HG03039 (cell line): ENCODE results near the gene CFAP97D1.

Experiments used
- ATAC-seq: cut with Tn5 transposase; IDR thresholded peaks from one replicate; pipeline ENCODE4 v1.9.1; 2021; ENCODE audit warnings: mild to moderate bottlenecking, moderate library complexity; ENCODE audit not compliant: unreplicated experiment

CFAP97D1 gene

DNA sequence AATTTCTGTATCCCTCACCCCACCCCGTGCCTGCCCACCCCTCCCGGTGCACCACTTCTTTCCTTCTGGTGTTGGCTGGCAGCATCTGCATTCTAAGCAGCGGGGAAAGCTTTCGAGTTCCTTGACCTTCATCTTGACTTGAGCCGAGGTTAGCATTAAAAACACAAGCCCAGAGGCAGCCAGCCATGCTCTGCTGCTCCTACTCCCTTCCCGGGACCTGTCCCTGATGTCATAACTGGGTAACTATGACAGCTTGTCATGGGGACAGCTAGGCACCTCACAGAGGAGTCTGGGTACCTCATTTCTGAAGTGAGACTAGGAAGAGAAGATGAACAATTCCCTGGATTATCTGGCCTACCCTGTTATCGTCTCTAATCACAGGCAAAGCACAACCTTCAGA, at the start of gene CFAP97D1:
Gene CFAP97D1 (plus strand): TSS at position 301 of the 400 bp plus-strand sequence. CDS start 28 bp downstream, at position 329.
- ATAC-seq = no peak

DNA sequence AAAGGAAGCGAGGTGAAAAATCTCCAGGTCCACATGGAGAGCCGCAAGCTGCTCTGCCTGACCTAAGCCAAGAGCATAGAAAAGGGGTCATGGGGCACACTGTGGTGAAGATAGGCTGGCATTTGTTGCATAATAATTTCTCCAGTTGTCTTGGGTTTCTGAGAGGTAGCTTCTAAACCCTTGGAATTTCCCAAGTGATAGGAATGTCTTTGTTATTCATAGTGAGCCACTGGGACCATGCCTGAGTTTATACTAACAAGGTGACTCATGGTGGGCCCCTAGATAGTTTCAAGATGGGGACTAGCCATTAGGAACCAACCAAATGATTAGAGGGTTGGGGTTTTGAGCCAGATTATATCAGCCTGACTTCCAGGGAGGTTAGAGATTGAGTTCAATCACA, 47.3 kb upstream of the CFAP97D1 start:
- ATAC-seq = no peak

- no peak for ATAC-seq
Measured at GRCh38 chr17:43733956-43734355, 46.3 kb upstream of the CFAP97D1 start.

- no peak for ATAC-seq
Measured at GRCh38 chr17:43734376-43734775, 45.9 kb upstream of the CFAP97D1 start.

DNA sequence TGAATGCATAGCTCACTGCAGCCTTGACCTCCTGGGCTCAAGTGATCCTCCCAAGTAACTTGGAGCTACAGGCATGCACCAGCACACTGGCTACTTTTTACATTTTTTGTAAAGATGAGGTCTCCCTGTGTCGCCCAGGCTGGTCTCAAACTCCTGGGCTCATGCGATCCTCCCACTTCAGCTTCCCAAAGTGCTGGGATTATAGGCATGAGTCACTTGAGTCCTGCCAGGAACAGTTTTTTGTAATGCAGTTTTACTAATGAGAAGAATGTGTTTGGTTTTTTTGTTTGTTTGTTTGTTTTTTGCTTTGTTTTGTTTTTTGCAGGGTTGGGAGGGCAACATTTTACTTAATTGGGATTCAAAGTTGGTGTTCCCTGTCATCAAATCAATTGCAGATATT, 43.8 kb upstream of the CFAP97D1 start:
- ATAC-seq = no peak

GRCh38 chr17:43737722-43738121, 42.5 kb upstream of the CFAP97D1 start:
- ATAC-seq = no peak

GRCh38 chr17:43740541-43740940, 39.7 kb upstream of the CFAP97D1 start:
- ATAC-seq = no peak

GRCh38 chr17:43741636-43742035, 38.6 kb upstream of the CFAP97D1 start:
- ATAC-seq = no peak

DNA sequence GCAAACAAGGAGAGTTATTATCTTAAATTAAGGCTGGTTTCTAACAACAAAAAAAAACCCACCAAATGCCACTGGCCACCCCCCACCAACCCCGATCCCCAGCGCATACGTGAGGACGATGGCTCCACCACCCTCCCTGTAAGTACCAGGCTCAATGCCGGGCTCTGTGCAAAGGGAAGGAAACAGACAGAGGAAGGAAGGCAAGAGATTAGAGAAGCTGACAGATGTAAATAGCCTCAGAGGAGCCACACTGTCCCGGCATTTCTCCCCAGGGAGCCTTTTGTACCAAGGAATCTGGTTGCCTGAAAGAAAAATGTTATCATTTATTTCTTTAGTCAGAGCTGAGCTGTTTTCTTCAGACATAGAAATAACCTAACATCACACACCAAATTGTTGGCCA, 34.7 kb upstream of the CFAP97D1 start:
- no peak for ATAC-seq

DNA sequence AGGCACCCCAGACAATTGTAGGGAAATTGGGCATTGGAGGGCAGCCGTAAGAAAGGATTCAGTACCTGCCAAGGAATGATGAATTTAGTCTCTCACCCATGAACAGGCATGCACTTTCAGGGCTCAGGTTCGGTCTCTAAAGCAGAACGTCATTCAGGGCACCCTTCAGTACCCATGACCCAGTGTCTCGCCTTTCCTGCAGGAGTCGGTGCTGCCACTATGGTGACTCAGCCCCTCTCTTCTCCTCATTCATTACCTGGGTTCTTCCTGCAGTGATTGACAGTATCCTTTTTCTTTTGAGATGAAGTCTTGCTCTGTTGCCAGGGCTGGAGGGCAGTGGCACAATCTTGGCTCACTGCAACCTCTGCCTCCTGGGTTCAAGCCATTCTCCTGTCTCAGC, 30.1 kb upstream of the CFAP97D1 start:
- ATAC-seq = no peak

DNA sequence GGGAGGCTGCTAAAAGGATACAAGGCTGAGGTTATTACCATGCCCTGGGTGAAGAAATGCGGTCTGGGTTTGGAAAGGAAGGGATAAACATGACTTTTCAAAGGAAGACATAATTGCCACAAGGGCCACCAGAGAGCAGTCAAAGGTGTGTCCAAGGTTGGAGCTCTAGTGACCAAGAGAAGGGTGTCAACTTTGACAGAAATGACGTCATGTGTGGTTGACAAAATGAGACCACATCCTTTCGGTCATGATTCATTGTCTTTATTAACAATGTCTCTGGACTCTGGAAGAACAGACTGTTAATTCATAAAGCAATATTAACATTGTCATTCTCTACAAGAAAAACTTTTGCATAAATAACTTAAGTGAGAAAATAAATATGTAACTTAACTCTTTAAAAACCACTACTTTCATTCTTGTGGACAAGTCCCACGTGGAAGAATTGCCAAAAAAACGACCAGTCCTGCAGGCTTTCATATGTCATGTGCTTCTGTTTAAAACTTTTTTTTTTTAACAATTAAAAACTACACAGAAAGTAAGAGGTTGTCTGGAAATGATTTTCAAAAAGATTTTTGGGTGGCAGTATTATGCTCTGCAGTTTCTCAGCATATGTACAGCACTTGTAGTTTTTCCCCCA, 26.6 kb upstream of the CFAP97D1 start:
- ATAC-seq = no peak

- no peak for ATAC-seq
Measured at GRCh38 chr17:43754947-43755346, 25.3 kb upstream of the CFAP97D1 start.

- no peak for ATAC-seq
Measured at GRCh38 chr17:43755389-43755875, 24.8 kb upstream of the CFAP97D1 start.

- ATAC-seq = no peak
Measured at GRCh38 chr17:43756201-43756600, 24.0 kb upstream of the CFAP97D1 start.

- no peak for ATAC-seq
Measured at GRCh38 chr17:43757171-43757660, 23.0 kb upstream of the CFAP97D1 start.

GRCh38 chr17:43758086-43758485, 22.1 kb upstream of the CFAP97D1 start:
- ATAC-seq = no peak

DNA sequence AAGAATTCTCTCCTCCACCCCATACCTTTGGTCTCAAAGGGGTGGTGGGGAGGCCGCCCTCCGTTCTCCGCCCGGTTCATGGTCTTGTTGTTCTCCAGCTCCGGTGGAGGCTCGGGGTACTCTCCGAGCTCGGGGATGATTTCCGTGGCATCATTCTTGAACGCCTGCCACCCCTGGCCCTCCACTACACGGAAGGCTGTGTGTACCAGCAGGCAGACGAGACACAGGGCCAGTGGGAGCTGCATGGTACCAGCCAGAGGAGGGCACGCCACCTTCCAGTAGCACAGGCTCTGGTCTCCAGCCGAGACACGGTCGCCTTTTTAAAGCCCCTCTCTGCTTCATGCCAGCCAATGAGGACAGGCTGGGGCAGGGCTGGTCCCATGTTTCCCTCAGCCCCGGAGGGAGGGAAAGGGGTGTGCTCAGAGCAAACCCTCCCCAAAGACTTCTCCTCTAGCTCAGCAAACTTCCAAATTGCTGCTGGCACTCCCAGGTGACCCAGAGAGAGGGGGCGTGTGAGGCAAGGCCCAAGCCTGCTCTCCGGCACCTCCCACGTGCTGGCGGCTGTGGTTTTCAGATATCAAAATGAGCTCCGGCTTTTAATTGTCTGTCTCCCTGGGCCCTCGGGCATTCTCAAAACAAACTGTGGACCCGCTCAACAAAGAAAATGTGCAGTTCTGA, 21.6 kb upstream of the CFAP97D1 start, which contains the start of gene SOST:
Gene SOST (minus strand): TSS at position 295 of the 678 bp plus-strand sequence. CDS start 50 bp downstream, at position 245.
- no peak for ATAC-seq

DNA sequence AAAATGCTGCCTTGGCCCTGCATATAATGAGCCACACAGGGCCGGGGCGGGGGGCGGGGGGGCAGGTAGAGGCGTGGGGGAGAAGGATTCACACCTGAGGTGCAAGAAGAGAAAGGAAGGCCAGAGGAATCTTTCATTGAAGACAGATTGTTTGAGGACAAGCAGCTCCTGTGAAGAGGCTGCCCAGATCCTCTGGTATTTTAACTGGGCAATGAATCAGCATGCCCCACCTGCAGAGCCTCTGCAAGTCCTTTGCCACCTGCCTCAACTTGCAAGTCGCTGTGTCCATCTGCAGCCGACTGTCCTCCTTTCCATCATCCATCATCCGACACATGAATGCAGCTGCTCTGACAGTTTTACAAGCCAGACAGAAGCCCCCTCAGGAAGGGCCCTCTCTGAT, 20.4 kb upstream of the CFAP97D1 start:
- no peak for ATAC-seq

DNA sequence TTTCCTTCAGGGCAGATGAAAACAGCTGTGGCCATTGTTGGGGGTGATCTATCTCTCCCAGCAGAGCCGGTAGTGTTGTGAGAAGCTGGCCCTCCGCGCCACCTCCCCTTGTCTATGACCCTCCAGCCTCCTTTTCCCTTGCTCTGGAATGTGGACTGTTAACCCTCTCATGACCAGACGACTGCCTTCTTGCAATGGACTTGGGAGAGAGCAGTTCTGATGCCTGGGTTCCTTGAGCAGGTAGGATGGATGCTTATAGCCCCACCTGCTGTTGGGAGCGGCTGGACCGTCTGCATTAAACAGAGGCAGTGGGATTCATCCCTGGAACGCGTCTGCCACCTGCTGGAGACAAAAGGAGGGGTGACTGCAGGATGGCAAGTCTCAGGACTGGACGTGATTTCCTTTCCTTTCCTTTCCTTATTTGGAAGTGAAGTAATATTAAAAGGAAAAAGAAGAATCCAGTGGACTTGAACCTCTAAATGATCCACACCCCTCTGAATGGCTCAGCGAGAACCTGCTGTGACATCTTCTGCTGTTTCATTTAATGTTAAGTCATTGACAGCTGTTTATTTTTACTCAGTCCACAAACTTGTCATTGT, 19.9 kb upstream of the CFAP97D1 start:
- ATAC-seq = no peak

DNA sequence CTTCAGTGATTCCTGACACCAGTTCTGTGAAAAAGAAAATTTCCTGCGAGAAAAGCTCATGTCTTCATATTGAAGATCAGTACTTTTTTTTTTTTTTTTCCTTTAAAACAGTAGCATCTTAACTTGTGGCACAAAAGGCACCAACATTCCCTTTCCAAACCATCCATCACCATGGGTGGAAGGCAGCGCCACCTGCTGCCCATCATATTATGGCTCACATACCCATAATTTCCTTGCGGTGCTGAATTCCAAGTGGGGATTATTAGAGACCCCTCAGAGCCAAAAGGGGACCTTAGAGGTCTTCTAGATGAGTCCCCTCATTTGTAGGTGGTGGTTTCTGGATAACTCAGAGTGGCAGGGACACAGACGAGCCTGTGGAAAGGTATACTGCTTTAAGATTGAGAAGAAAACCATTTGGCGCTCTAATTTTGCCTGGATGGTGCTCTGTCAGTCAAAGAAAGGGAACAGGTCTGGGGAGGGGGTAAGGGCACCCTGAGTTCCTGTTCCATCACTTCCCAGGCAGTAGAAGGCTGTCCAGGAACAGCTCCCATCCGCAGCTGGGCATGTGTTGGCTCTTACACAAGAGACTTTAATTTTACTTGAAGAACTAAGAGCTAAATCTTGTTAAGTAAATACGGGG, 13.7 kb upstream of the CFAP97D1 start:
- ATAC-seq = no peak

DNA sequence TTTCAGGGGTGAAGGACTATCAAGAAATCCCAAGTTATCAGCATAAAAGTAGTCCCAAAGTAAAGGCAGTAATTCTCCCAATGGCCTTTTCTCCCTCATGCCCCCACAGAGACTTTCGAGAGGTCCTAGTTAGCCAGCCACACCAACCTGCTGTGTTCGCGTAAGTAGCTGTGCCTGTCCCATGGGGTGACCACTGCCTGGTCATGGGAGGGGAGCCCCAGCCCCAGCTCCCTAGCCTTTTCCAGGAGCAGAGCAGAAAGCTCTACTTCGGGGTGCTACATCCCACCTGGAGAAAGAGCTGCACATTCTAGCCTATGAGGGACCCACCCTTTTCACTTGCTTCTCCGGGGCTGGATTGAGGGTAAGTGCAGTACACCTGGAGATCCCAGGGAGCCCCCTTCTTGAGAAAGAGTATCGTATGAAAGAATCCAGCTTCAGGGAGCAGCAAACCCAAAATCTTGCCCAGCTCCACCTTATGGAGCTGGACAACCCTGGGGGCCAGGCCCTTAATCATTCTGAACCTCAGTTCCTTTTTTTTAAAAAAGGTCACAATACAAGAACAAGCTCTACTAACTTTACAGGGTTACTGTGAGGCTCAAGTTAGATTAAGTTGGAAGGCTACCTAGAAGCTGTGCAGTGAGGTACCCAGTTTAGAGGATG, 13.1 kb upstream of the CFAP97D1 start:
- ATAC-seq = no peak
